IMR-90 (cell line): ENCODE data around the gene FAH. TPM values are rescaled to one million over a fixed set of nuclear protein-coding genes. Genes with fewer than 3 reads are reported as not detected.

Source experiments
- ATAC-seq: fragments of 200-7000 bp; cut with Tn5 transposase; 2 replicates; pipeline ENCODE4 v1.9.1; 2020; ENCODE audit warnings: low read depth, mild to moderate bottlenecking, moderate library complexity
- BruUV-seq: library from RNA; stranded (reverse); fragments of 400-500 nt; replicated peaks from 2 replicates; lab custom pipeline; 2021; lab: Mats Ljungman, UMichigan
- CTCF ChIA-PET: fragments of 300-600 bp; formaldehyde crosslinking; extraction: SDS; loops from one replicate; lab custom pipeline; 2021; ENCODE audit warnings: antibody characterized with exemption; lab: Yijun Ruan, JAX
- POLR2A ChIA-PET: fragments of 300-600 bp; sonication (Branson Sonifier 250); formaldehyde crosslinking; loops from one replicate; lab custom pipeline; 2022; ENCODE audit warnings: antibody characterized with exemption; ENCODE audit not compliant: unreplicated experiment; lab: Charles Lee
- DNase-seq: peaks from one replicate; pipeline ENCODE4 v3.0.0; 2013
- H2AFZ ChIP-seq: replicated peaks from 2 replicates; pipeline ENCODE3; 2013; ENCODE audit warnings: low read length, mild to moderate bottlenecking; ENCODE audit not compliant: poor library complexity
- H2AK5ac ChIP-seq: 2 replicates; pipeline ENCODE4 v1.6.1; 2013; ENCODE audit warnings: low read depth, low read length, inconsistent platforms
- H2AK9ac ChIP-seq: replicated peaks from 2 replicates; pipeline ENCODE3; 2013; ENCODE audit warnings: mild to moderate bottlenecking, low read depth, low read length, moderate library complexity; ENCODE audit not compliant: poor library complexity
- H2BK120ac ChIP-seq: 2 replicates; pipeline ENCODE4 v1.6.1; 2013; ENCODE audit warnings: low read depth, low read length, inconsistent platforms
- H2BK15ac ChIP-seq: 3 replicates; pipeline ENCODE4 v1.6.1; 2013; ENCODE audit warnings: low read depth, low read length, inconsistent platforms
- H2BK20ac ChIP-seq: 2 replicates; pipeline ENCODE4 v1.6.1; 2013; ENCODE audit warnings: low read depth, mild to moderate bottlenecking, inconsistent platforms, low read length, moderate library complexity
- H2BK5ac ChIP-seq: 2 replicates; pipeline ENCODE4 v1.6.1; 2013; ENCODE audit warnings: mild to moderate bottlenecking, low read depth, low read length, inconsistent platforms; ENCODE audit not compliant: poor library complexity, severe bottlenecking
- H3K14ac ChIP-seq: replicated peaks from 2 replicates; pipeline ENCODE4 v1.6.1; 2013; ENCODE audit warnings: low read depth, low read length, inconsistent platforms
- H3K18ac ChIP-seq: 2 replicates; pipeline ENCODE4 v1.6.1; 2013; ENCODE audit warnings: low read depth, low read length, control low read depth
- H3K23ac ChIP-seq: 2 replicates; pipeline ENCODE4 v1.6.1; 2013; ENCODE audit warnings: low read depth, low read length, inconsistent platforms
- H3K27ac ChIP-seq: 2 replicates; pipeline ENCODE4 v1.5.1; 2013; ENCODE audit warnings: mild to moderate bottlenecking, control low read depth, low read length; ENCODE audit not compliant: insufficient read depth
- H3K27me3 ChIP-seq: 2 replicates; pipeline ENCODE4 v1.6.1; 2013; ENCODE audit warnings: low read length; ENCODE audit not compliant: control insufficient read depth, insufficient read depth
- H3K36me3 ChIP-seq: 2 replicates; pipeline ENCODE4 v1.6.1; 2013; ENCODE audit warnings: low read length, mixed read lengths; ENCODE audit not compliant: control insufficient read depth, insufficient read depth
- H3K4ac ChIP-seq: 2 replicates; pipeline ENCODE4 v1.6.1; 2013; ENCODE audit warnings: low read depth, low read length, inconsistent platforms
- H3K4me1 ChIP-seq: 2 replicates; pipeline ENCODE4 v1.6.1; 2013; ENCODE audit warnings: low read length, mixed read lengths; ENCODE audit not compliant: control insufficient read depth, insufficient read depth
- H3K4me2 ChIP-seq: 2 replicates; pipeline ENCODE4 v1.6.1; 2013; ENCODE audit warnings: low read depth, mild to moderate bottlenecking, control low read depth, low read length, moderate library complexity
- H3K4me3 ChIP-seq: 2 replicates; pipeline ENCODE4 v1.5.1; 2013; ENCODE audit warnings: low read depth, mild to moderate bottlenecking, control low read depth, low read length, moderate library complexity; ENCODE audit not compliant: insufficient read depth
- H3K56ac ChIP-seq: 2 replicates; pipeline ENCODE4 v1.6.1; 2013; ENCODE audit warnings: low read length, inconsistent platforms; ENCODE audit not compliant: insufficient read depth; ENCODE audit errors: extremely low read depth
- H3K79me1 ChIP-seq, 2 experiments: 2 replicates each; pipeline ENCODE4 v1.6.1; 2013; ENCODE audit warnings: low read length in 2 of 2, inconsistent platforms in 1 of 2, low read depth in 1 of 2
- H3K9ac ChIP-seq: 2 replicates; pipeline ENCODE4 v1.6.1; 2013; ENCODE audit warnings: low read depth, low read length, control low read depth
- H3K9me1 ChIP-seq: 2 replicates; pipeline ENCODE4 v1.6.1; 2013; ENCODE audit warnings: low read length, inconsistent platforms; ENCODE audit not compliant: insufficient read depth
- H3K9me3 ChIP-seq: 2 replicates; pipeline ENCODE4 v1.6.1; 2013; ENCODE audit warnings: low read length; ENCODE audit not compliant: control insufficient read depth, insufficient read depth
- H4K20me1 ChIP-seq: 2 replicates; pipeline ENCODE4 v1.6.1; 2013; ENCODE audit warnings: low read length, inconsistent platforms; ENCODE audit not compliant: insufficient read depth
- H4K5ac ChIP-seq: 2 replicates; pipeline ENCODE4 v1.6.1; 2013; ENCODE audit warnings: mild to moderate bottlenecking, low read depth, low read length, control low read depth
- H4K8ac ChIP-seq, 2 experiments: 2 replicates each; pipeline ENCODE4 v1.6.1; 2013; ENCODE audit warnings: low read depth in 2 of 2, low read length in 2 of 2, control low read depth in 1 of 2, inconsistent platforms in 1 of 2
- H4K91ac ChIP-seq: 2 replicates; pipeline ENCODE4 v1.6.1; 2013; ENCODE audit warnings: low read depth, low read length, inconsistent platforms; ENCODE audit not compliant: insufficient read depth
- BHLHE40 ChIP-seq: fragments of 150-350 bp; IDR thresholded peaks from 2 replicates; pipeline ENCODE4 v1.6.1; 2016; ENCODE audit warnings: mild to moderate bottlenecking, low read depth, low read length
- CEBPB ChIP-seq: IDR thresholded peaks from 2 replicates; pipeline ENCODE4 v1.6.1; 2012; ENCODE audit warnings: low read depth, low read length, improper control_type of control experiment
- CHD1 ChIP-seq: IDR thresholded peaks from 2 replicates; pipeline ENCODE4 v1.6.1; 2012; ENCODE audit warnings: low read depth, low read length, improper control_type of control experiment
- CTCF ChIP-seq: conservative IDR thresholded peaks from 2 replicates; pipeline ENCODE4 v1.5.1; 2012; ENCODE audit warnings: mild to moderate bottlenecking, low read depth, low read length, improper control_type of control experiment
- FOS ChIP-seq: fragments of 150-350 bp; IDR thresholded peaks from 2 replicates; pipeline ENCODE4 v1.6.1; 2016; ENCODE audit warnings: low read depth, low read length
- MAFK ChIP-seq: IDR thresholded peaks from 2 replicates; pipeline ENCODE4 v1.6.1; 2012; ENCODE audit warnings: low read depth, low read length, improper control_type of control experiment
- MAZ ChIP-seq: IDR thresholded peaks from 2 replicates; pipeline ENCODE4 v1.6.1; 2012; ENCODE audit warnings: low read depth, mild to moderate bottlenecking, low read length, improper control_type of control experiment, moderate library complexity, borderline replicate concordance
- MXI1 ChIP-seq: IDR thresholded peaks from 2 replicates; pipeline ENCODE4 v1.6.1; 2012; ENCODE audit warnings: low read depth, mild to moderate bottlenecking, low read length, moderate library complexity, borderline replicate concordance
- NFE2L2 ChIP-seq: fragments of 150-350 bp; IDR thresholded peaks from 2 replicates; pipeline ENCODE4 v1.6.1; 2016; ENCODE audit warnings: low read depth, mild to moderate bottlenecking, low read length
- POLR2A ChIP-seq: IDR thresholded peaks from 2 replicates; pipeline ENCODE4 v1.6.1; 2012; ENCODE audit warnings: mild to moderate bottlenecking, low read depth, low read length
- RAD21 ChIP-seq: IDR thresholded peaks from 2 replicates; pipeline ENCODE4 v1.6.1; 2012; ENCODE audit warnings: low read length, improper control_type of control experiment
- RCOR1 ChIP-seq: IDR thresholded peaks from 2 replicates; pipeline ENCODE4 v1.6.1; 2012; ENCODE audit warnings: mild to moderate bottlenecking, low read length, improper control_type of control experiment; ENCODE audit not compliant: insufficient replicate concordance
- RFX5 ChIP-seq: IDR thresholded peaks from 2 replicates; pipeline ENCODE4 v1.8.0; 2012; ENCODE audit warnings: low read depth, mild to moderate bottlenecking, low read length, moderate library complexity
- SMC3 ChIP-seq: fragments of 150-350 bp; IDR thresholded peaks from 2 replicates; pipeline ENCODE4 v1.6.1; 2016; ENCODE audit warnings: low read depth, mild to moderate bottlenecking, antibody characterized with exemption, low read length, moderate library complexity
- WGBS, 2 experiments: methylation state at CpG; one replicate each; pipeline versions ENCODE4 v1.1.5 to v1.1.7; 2013; ENCODE audit warnings: missing lambda C conversion rate in 2 of 2; ENCODE audit not compliant: insufficient read length in 1 of 2; ENCODE audit errors: extremely low coverage in 2 of 2; 5-methylcytosine and 5-hydroxymethylcytosine counted together
- dilution Hi-C: fragments of 300-500 bp; cut with HindIII; formaldehyde crosslinking; loops from one replicate; pipeline ENCODE4 v1.14.3; 2018; ENCODE audit warnings: low sequenced_read_pairs; ENCODE audit not compliant: unreplicated experiment
- in situ Hi-C: fragments of 300-500 bp; cut with MboI; formaldehyde crosslinking; loops from 3 replicates; pipeline ENCODE4 v1.14.3; 2019; ENCODE audit warnings: low sequenced_read_pairs, inconsistent platforms, mixed read lengths
- intact Hi-C: fragments of 100-400 bp; cut with micrococcal nuclease; formaldehyde crosslinking; loops from 2 replicates; pipeline ENCODE4 v1.10.0; 2022
- polyA plus RNA-seq, 3 experiments: library from polyadenylated mRNA; depleted of rRNA; stranded (reverse); fragments of >200 nt; gene quantifications; 2 replicates each; pipeline ENCODE4 v1.2.3, GENCODE V29; 2012; ENCODE audit warnings: low replicate concordance in 1 of 3
- total RNA-seq: library from RNA; depleted of rRNA; stranded (reverse); fragments of >200 nt; gene quantifications from 2 replicates; pipeline ENCODE4 v1.2.3, GENCODE V29; 2012
- TF ChIP-seq, protein P1 (sequence below): fragments of 150-350 bp; IDR thresholded peaks from 2 replicates; pipeline ENCODE4 v1.6.1; 2016; ENCODE audit warnings: low read depth, mild to moderate bottlenecking, low read length, moderate library complexity, borderline replicate concordance
- TF ChIP-seq, protein P2 (sequence below): fragments of 150-350 bp; IDR thresholded peaks from 2 replicates; pipeline ENCODE4 v1.6.1; 2017; ENCODE audit warnings: mild to moderate bottlenecking, antibody characterized with exemption, low read length, low read depth

FAH gene
- total and polyA plus RNA-seq, 2 of the 4 experiments (the other 2 are of a cell fraction) = 43.1 to 48.6 TPM

DNA sequence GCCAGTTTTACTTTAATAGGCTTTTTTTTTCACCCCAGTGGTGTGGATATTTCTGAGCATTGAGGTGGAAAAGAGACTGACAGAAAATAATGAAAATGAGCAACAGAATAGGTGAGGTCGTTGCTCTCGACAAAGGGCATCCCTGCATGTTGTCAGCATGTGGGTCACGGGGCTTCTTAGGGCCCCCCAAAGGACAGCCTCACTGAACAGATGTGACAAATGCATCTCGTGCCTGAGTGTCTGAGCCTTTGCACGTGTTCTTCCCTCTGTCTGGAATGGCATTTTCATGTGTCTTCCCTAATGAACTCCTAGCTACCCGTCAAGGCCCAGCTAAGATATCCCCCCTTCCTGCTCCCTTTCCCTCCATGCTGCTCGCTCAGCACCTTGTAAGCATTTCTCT, 31.8 kb downstream of the FAH start:
- Histone ChIP-seq H3K18ac (no peak overlapping the region), H3K27me3 (no peaks in the 10 kb centered on the region), H3K9ac (no peak overlapping the region), H3K4me2 (no peak overlapping the region), H4K20me1 (no peaks in the 10 kb centered on the region), H2AK9ac (no peak overlapping the region), H3K14ac (no peak overlapping the region), H4K91ac (no peak overlapping the region), H3K36me3 (peaks cover 42% of the 10 kb centered on the region), H3K9me3 (no peaks in the 10 kb centered on the region), H2AFZ (no peak overlapping the region), H3K9me1 (peaks cover 32% of the 10 kb centered on the region), H3K4me1 (peaks cover 10% of the 10 kb centered on the region), H3K23ac (no peak overlapping the region), H2BK15ac (no peak overlapping the region), H2BK20ac (no peak overlapping the region), H3K27ac (no peak overlapping the region), H3K79me1 (peaks cover 2 to 4% of the 10 kb centered on the region in 2 experiments), H2AK5ac (no peak overlapping the region), H3K4ac (no peak overlapping the region), H2BK5ac (no peak overlapping the region), H3K56ac (no peak overlapping the region), H3K4me3 (no peak overlapping the region), H2BK120ac (no peak overlapping the region), H4K8ac (no peak overlapping the region), H4K5ac (no peak overlapping the region)
- no TSS peak for BruUV-seq
- ChIA-PET CTCF (interaction anchor here (0.6 kb wide), 1 partner anchor 578 kb away, joined by 3 read pairs; no protein-coding TSS in a partner anchor), POLR2A (no interaction called here)
- DNase-seq (no peak), ATAC-seq (no peak)
- intact Hi-C loops = no loop called here
- TF ChIP-seq NFE2L2 (no peak), RCOR1 (no peak), RFX5 (no peak), SMC3 (no peak), FOS (no peak), MAZ (no peak), POLR2A (no peak), CTCF (no peak), MAFK (no peak), BHLHE40 (no peak), RAD21 (no peak), MXI1 (no peak), CEBPB (no peak), CHD1 (no peak)
- TF ChIP-seq, protein P1, sequence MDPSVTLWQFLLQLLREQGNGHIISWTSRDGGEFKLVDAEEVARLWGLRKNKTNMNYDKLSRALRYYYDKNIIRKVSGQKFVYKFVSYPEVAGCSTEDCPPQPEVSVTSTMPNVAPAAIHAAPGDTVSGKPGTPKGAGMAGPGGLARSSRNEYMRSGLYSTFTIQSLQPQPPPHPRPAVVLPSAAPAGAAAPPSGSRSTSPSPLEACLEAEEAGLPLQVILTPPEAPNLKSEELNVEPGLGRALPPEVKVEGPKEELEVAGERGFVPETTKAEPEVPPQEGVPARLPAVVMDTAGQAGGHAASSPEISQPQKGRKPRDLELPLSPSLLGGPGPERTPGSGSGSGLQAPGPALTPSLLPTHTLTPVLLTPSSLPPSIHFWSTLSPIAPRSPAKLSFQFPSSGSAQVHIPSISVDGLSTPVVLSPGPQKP = no peak
- TF ChIP-seq, protein P2, sequence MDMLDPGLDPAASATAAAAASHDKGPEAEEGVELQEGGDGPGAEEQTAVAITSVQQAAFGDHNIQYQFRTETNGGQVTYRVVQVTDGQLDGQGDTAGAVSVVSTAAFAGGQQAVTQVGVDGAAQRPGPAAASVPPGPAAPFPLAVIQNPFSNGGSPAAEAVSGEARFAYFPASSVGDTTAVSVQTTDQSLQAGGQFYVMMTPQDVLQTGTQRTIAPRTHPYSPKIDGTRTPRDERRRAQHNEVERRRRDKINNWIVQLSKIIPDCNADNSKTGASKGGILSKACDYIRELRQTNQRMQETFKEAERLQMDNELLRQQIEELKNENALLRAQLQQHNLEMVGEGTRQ = no peak
- in situ Hi-C loops = no loop called here
- 82% methylated on average over 3 of the region's 7 CpGs; no CpG with 5 or more reads in 1 of the 2 experiments for WGBS, 2 experiments
- dilution Hi-C loops = no loop called here
